Ovary (tissue), 3 donors: ENCODE results near the gene CERS6.
"Not testable (repeated sequence)": the region's sequence is repeated elsewhere in the genome, so short reads cannot be mapped to it uniquely, and the experiment has no call there.

ENCODE experiments used
- EP300 ChIP-seq: sonication (generic); formaldehyde crosslinking; IDR thresholded peaks from one replicate; pipeline ENCODE4 v1.6.1; 2017; ENCODE audit warnings: antibody characterized with exemption
- TF ChIP-seq, protein P1 (sequence below), 3 donors: fragments of 450-650 bp in 2 of 3; fragments of 200-600 bp in 1 of 3; IDR thresholded peaks; one replicate each; pipeline versions ENCODE4 v1.5.1 to v1.8.0; 2016 to 2022; ENCODE audit warnings: antibody characterized with exemption in 3 of 3, mild to moderate bottlenecking in 1 of 3
- donor health status: DM: no; HTN: no; CAD: no.

DNA sequence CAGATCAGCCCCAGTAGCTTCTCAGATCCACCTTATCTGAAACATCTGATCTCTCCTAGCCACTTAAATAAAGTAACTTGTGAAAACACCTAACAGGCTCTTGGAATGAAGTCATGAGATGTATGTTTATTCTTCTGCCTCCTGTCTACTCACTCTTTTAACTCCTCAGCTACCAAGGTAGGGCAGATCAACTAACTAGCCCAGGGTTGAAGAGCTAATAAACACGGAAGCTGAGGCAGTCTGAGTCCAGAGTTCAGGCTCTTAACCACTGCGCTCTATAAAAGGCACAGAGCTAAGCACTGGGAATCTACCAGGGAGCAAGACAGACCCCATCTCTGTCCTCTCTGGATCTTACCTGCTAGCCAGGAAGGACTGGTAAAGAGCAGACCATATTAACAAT is 37.1 kb downstream of the CERS6 start:
- TF ChIP-seq, protein P1, sequence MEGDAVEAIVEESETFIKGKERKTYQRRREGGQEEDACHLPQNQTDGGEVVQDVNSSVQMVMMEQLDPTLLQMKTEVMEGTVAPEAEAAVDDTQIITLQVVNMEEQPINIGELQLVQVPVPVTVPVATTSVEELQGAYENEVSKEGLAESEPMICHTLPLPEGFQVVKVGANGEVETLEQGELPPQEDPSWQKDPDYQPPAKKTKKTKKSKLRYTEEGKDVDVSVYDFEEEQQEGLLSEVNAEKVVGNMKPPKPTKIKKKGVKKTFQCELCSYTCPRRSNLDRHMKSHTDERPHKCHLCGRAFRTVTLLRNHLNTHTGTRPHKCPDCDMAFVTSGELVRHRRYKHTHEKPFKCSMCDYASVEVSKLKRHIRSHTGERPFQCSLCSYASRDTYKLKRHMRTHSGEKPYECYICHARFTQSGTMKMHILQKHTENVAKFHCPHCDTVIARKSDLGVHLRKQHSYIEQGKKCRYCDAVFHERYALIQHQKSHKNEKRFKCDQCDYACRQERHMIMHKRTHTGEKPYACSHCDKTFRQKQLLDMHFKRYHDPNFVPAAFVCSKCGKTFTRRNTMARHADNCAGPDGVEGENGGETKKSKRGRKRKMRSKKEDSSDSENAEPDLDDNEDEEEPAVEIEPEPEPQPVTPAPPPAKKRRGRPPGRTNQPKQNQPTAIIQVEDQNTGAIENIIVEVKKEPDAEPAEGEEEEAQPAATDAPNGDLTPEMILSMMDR (IDR thresholded peaks at IDR 0.05) = not testable (repeated sequence)
- not testable (repeated sequence) for TF ChIP-seq EP300
